ENCODE results near the gene TMX2.

Gene TMX2

GRCh38 chr11:57771365-57771764, 59.0 kb downstream of the TMX2 start:
- Mint-ChIP-seq H3K4me3 (no peak overlapping the region), H3K27me3 (no peaks in the 10 kb centered on the region), H3K27ac (no peak overlapping the region), H3K9me3 (ENCODE audit: low read depth) (no peaks in the 10 kb centered on the region), H3K4me1 (ENCODE audit: low read depth) (peaks cover 11% of the 10 kb centered on the region), H3K36me3 (peaks cover 10% of the 10 kb centered on the region)

GRCh38 chr11:57772562-57772961, 60.2 kb downstream of the TMX2 start:
- H3K4me3 Mint-ChIP-seq, result no peak overlapping the region
- H3K9me3 Mint-ChIP-seq (ENCODE audit: low read depth), result no peaks in the 10 kb centered on the region
- H3K27ac Mint-ChIP-seq, result no peak overlapping the region
- H3K36me3 Mint-ChIP-seq, result peaks cover 8% of the 10 kb centered on the region
- H3K27me3 Mint-ChIP-seq, result no peaks in the 10 kb centered on the region
- peaks cover 13% of the 10 kb centered on the region for H3K4me1 Mint-ChIP-seq (ENCODE audit: low read depth)

- H3K4me1 Mint-ChIP-seq (ENCODE audit: low read depth), result peaks cover 15% of the 10 kb centered on the region
- no peaks in the 10 kb centered on the region for H3K27me3 Mint-ChIP-seq
- H3K4me3 Mint-ChIP-seq, result no peak overlapping the region
- no peak overlapping the region for H3K27ac Mint-ChIP-seq
- H3K36me3 Mint-ChIP-seq, result peaks cover 8% of the 10 kb centered on the region
- no peaks in the 10 kb centered on the region for H3K9me3 Mint-ChIP-seq (ENCODE audit: low read depth)
These were observed 60.7 kb downstream of the TMX2 start for GRCh38 chr11:57773026-57773598.

GRCh38 chr11:57775491-57775890, 63.1 kb downstream of the TMX2 start:
- Mint-ChIP-seq H3K4me1 (ENCODE audit: low read depth) (peaks cover 30% of the 10 kb centered on the region), H3K27ac (no peak overlapping the region), H3K9me3 (ENCODE audit: low read depth) (no peaks in the 10 kb centered on the region), H3K27me3 (no peaks in the 10 kb centered on the region), H3K36me3 (peaks cover 8% of the 10 kb centered on the region), H3K4me3 (no peak overlapping the region)

- Mint-ChIP-seq H3K27ac (no peak overlapping the region), H3K4me3 (no peak overlapping the region), H3K27me3 (no peaks in the 10 kb centered on the region), H3K4me1 (ENCODE audit: low read depth) (peaks cover 36% of the 10 kb centered on the region), H3K9me3 (ENCODE audit: low read depth) (no peaks in the 10 kb centered on the region), H3K36me3 (peaks cover 8% of the 10 kb centered on the region)
These were observed 63.7 kb downstream of the TMX2 start for GRCh38 chr11:57776031-57776521.

GRCh38 chr11:57776577-57777210, 64.3 kb downstream of the TMX2 start:
- H3K36me3 Mint-ChIP-seq, result peaks cover 8% of the 10 kb centered on the region
- no peak overlapping the region for H3K4me3 Mint-ChIP-seq

GRCh38 chr11:57777969-57778317, 65.5 kb downstream of the TMX2 start:
- Mint-ChIP-seq H3K4me1 (ENCODE audit: low read depth) (peaks cover 51% of the 10 kb centered on the region), H3K4me3 (no peak overlapping the region), H3K9me3 (ENCODE audit: low read depth) (no peaks in the 10 kb centered on the region), H3K27me3 (no peaks in the 10 kb centered on the region), H3K27ac (no peak overlapping the region), H3K36me3 (peaks cover 8% of the 10 kb centered on the region)

More at GRCh38 chr11:57776577-57777210, 64.3 kb downstream of the TMX2 start:
- Mint-ChIP-seq H3K27ac (no peak overlapping the region), H3K4me1 (ENCODE audit: low read depth) (peaks cover 40% of the 10 kb centered on the region), H3K27me3 (no peaks in the 10 kb centered on the region), H3K9me3 (ENCODE audit: low read depth) (no peaks in the 10 kb centered on the region)

GRCh38 chr11:57778318-57779037, 66.1 kb downstream of the TMX2 start:
- H3K4me1 Mint-ChIP-seq (ENCODE audit: low read depth), result peaks cover 51% of the 10 kb centered on the region
- no peaks in the 10 kb centered on the region for H3K27me3 Mint-ChIP-seq
- no peak overlapping the region for H3K27ac Mint-ChIP-seq

GRCh38 chr11:57779276-57779675, 66.9 kb downstream of the TMX2 start:
- Mint-ChIP-seq H3K4me1 (ENCODE audit: low read depth) (peaks cover 51% of the 10 kb centered on the region), H3K27ac (no peak overlapping the region), H3K4me3 (no peak overlapping the region), H3K9me3 (ENCODE audit: low read depth) (no peaks in the 10 kb centered on the region), H3K27me3 (no peaks in the 10 kb centered on the region), H3K36me3 (peaks cover 6% of the 10 kb centered on the region)

More at GRCh38 chr11:57778318-57779037, 66.1 kb downstream of the TMX2 start:
- Mint-ChIP-seq H3K4me3 (no peak overlapping the region), H3K9me3 (ENCODE audit: low read depth) (no peaks in the 10 kb centered on the region), H3K36me3 (peaks cover 8% of the 10 kb centered on the region)

GRCh38 chr11:57781529-57781943, 69.1 kb downstream of the TMX2 start:
- no peaks in the 10 kb centered on the region for H3K9me3 Mint-ChIP-seq (ENCODE audit: low read depth)
- peaks cover 42% of the 10 kb centered on the region for H3K4me1 Mint-ChIP-seq (ENCODE audit: low read depth)
- H3K27me3 Mint-ChIP-seq, result no peaks in the 10 kb centered on the region
- no peak overlapping the region for H3K4me3 Mint-ChIP-seq
- no peak overlapping the region for H3K27ac Mint-ChIP-seq
- peaks cover 7% of the 10 kb centered on the region for H3K36me3 Mint-ChIP-seq

GRCh38 chr11:57785072-57785471, 72.7 kb downstream of the TMX2 start:
- no peak overlapping the region for H3K4me3 Mint-ChIP-seq
- H3K36me3 Mint-ChIP-seq, result peaks cover 4% of the 10 kb centered on the region
- H3K27ac Mint-ChIP-seq, result no peak overlapping the region
- peaks cover 28% of the 10 kb centered on the region for H3K4me1 Mint-ChIP-seq (ENCODE audit: low read depth)
- no peaks in the 10 kb centered on the region for H3K9me3 Mint-ChIP-seq (ENCODE audit: low read depth)
- H3K27me3 Mint-ChIP-seq, result no peaks in the 10 kb centered on the region

- Mint-ChIP-seq H3K27ac (no peak overlapping the region), H3K27me3 (no peaks in the 10 kb centered on the region), H3K9me3 (ENCODE audit: low read depth) (no peaks in the 10 kb centered on the region), H3K4me3 (no peak overlapping the region), H3K4me1 (ENCODE audit: low read depth) (peaks cover 25% of the 10 kb centered on the region), H3K36me3 (peaks cover 3% of the 10 kb centered on the region)
These were observed 74.0 kb downstream of the TMX2 start for GRCh38 chr11:57786436-57786835.

GRCh38 chr11:57787006-57787604, 74.7 kb downstream of the TMX2 start:
- H3K27ac Mint-ChIP-seq, result no peak overlapping the region
- no peaks in the 10 kb centered on the region for H3K27me3 Mint-ChIP-seq
- no peak overlapping the region for H3K4me3 Mint-ChIP-seq
- peaks cover 2% of the 10 kb centered on the region for H3K36me3 Mint-ChIP-seq
- peaks cover 25% of the 10 kb centered on the region for H3K4me1 Mint-ChIP-seq (ENCODE audit: low read depth)
- no peaks in the 10 kb centered on the region for H3K9me3 Mint-ChIP-seq (ENCODE audit: low read depth)

GRCh38 chr11:57787920-57788702, 75.7 kb downstream of the TMX2 start:
- Mint-ChIP-seq H3K27ac (no peak overlapping the region), H3K4me3 (no peak overlapping the region), H3K36me3 (peaks cover 2% of the 10 kb centered on the region), H3K27me3 (no peaks in the 10 kb centered on the region), H3K4me1 (ENCODE audit: low read depth) (peaks cover 26% of the 10 kb centered on the region), H3K9me3 (ENCODE audit: low read depth) (no peaks in the 10 kb centered on the region)
